Retina (tissue), 1 donor: Measurements from ENCODE around the gene C22orf31.
A peak's percentile ranks its signal among the peaks of the same experiment; 100 is the strongest.

ENCODE experiments used
- DNase-seq: peaks from one replicate; pipeline ENCODE4 v3.0.0-alpha.2; 2016

Gene C22orf31

GRCh38 chr22:29080106-29080975 is 18.7 kb upstream of the C22orf31 start:
- DNase-seq = peak; percentile 68

- DNase-seq = peak; percentile 90
These were observed 17.7 kb upstream of the C22orf31 start for GRCh38 chr22:29079218-29079901.

- DNase-seq = no peak
These were observed 17.2 kb upstream of the C22orf31 start for GRCh38 chr22:29078869-29079207.

- no peak for DNase-seq
These were observed 16.6 kb upstream of the C22orf31 start for GRCh38 chr22:29078036-29078868.

GRCh38 chr22:29074276-29074772 is 12.7 kb upstream of the C22orf31 start:
- DNase-seq = no peak

GRCh38 chr22:29073618-29074275 is 12.1 kb upstream of the C22orf31 start:
- peak; percentile 67 for DNase-seq

GRCh38 chr22:29072979-29073617 is 11.5 kb upstream of the C22orf31 start, which contains the start of gene KREMEN1:
Gene KREMEN1, plus strand, starts transcription at chr22:29073035. Its CDS starts 96 bp downstream, at chr22:29073131.
- DNase-seq = peak; percentile 62

- peak; percentile 85 for DNase-seq
These were observed 10.8 kb upstream of the C22orf31 start for GRCh38 chr22:29072193-29072978.

GRCh38 chr22:29071261-29072045 is 9.8 kb upstream of the C22orf31 start:
- DNase-seq = no peak

- DNase-seq = no peak
These were observed 8.9 kb upstream of the C22orf31 start for GRCh38 chr22:29070490-29070889.

- no peak for DNase-seq
These were observed 7.8 kb upstream of the C22orf31 start for GRCh38 chr22:29069463-29069862.

GRCh38 chr22:29065468-29066190 is 4.0 kb upstream of the C22orf31 start:
- DNase-seq = no peak

GRCh38 chr22:29062286-29062821 is 723 bp upstream of the C22orf31 start:
- DNase-seq = no peak

- no peak for DNase-seq
These were observed 700 bp downstream of the C22orf31 start for GRCh38 chr22:29060931-29061330.

- DNase-seq = no peak
These were observed 1.3 kb downstream of the C22orf31 start for GRCh38 chr22:29060251-29060869.

- no peak for DNase-seq
These were observed 5.2 kb downstream of the C22orf31 start for GRCh38 chr22:29056472-29056871.

- no peak for DNase-seq
These were observed 6.3 kb downstream of the C22orf31 start for GRCh38 chr22:29055192-29055830.

- no peak for DNase-seq
These were observed 7.3 kb downstream of the C22orf31 start for GRCh38 chr22:29054251-29054767.
